CD4-positive, alpha-beta T cell (primary cell): ENCODE data around the gene CLEC16A. TPM values are rescaled to one million over a fixed set of nuclear protein-coding genes. Genes with fewer than 3 reads are reported as not detected.

Experiments
- ATAC-seq: fragments of 200-7000 bp; cut with Tn5 transposase; one replicate; pipeline ENCODE4 v1.10.0; 2022; ENCODE audit warnings: mild to moderate bottlenecking; ENCODE audit not compliant: poor library complexity
- CTCF ChIA-PET: fragments of 350-600 bp; sonication (Branson Sonifier 250); formaldehyde crosslinking; loops from one replicate; lab custom pipeline; 2021; ENCODE audit warnings: antibody characterized with exemption, inconsistent platforms; lab: Charles Lee
- POLR2A ChIA-PET: fragments of 350-600 bp; sonication (Branson Sonifier 250); formaldehyde crosslinking; loops from one replicate; lab custom pipeline; 2021; ENCODE audit warnings: antibody characterized with exemption, inconsistent platforms; lab: Charles Lee
- DNase-seq, 14 experiments: peaks; one replicate each; pipeline ENCODE4 v3.0.0-alpha.2; 2013 to 2020; ENCODE audit warnings: mixed read lengths in 2 of 14
- H3K27ac ChIP-seq, 2 donors: one replicate each; pipeline versions ENCODE4 v1.5.1 to v1.7.0; 2013; ENCODE audit warnings: low read length in 2 of 2, low read depth in 1 of 2, mild to moderate bottlenecking in 1 of 2
- H3K27me3 ChIP-seq, 2 experiments: 1 replicate in 1 of 2; 2 replicates in 1 of 2; pipeline versions ENCODE4 v1.6.1 to v1.7.0; 2013; ENCODE audit warnings: low read length in 2 of 2, control low read depth in 1 of 2, mild to moderate bottlenecking in 1 of 2, moderate library complexity in 1 of 2; ENCODE audit not compliant: insufficient read depth in 2 of 2, control insufficient read depth in 1 of 2
- H3K36me3 ChIP-seq: one replicate; pipeline ENCODE4 v1.6.1; 2013; ENCODE audit warnings: low read length, control low read depth; ENCODE audit not compliant: insufficient read depth
- H3K4me1 ChIP-seq: one replicate; pipeline ENCODE4 v1.6.1; 2013; ENCODE audit warnings: low read length, control low read depth; ENCODE audit not compliant: insufficient read depth
- H3K4me3 ChIP-seq: one replicate; pipeline ENCODE4 v1.5.1; 2013; ENCODE audit warnings: mild to moderate bottlenecking, low read length, moderate library complexity
- H3K9me3 ChIP-seq, 2 experiments: 1 replicate in 1 of 2; 2 replicates in 1 of 2; pipeline versions ENCODE4 v1.6.1 to v1.7.0; 2013; ENCODE audit warnings: low read length in 2 of 2, mild to moderate bottlenecking in 2 of 2, control low read depth in 1 of 2, moderate library complexity in 1 of 2; ENCODE audit not compliant: control insufficient read depth in 1 of 2, insufficient read depth in 1 of 2
- H3K27ac Mint-ChIP-seq: one replicate; pipeline ENCODE4 v1.8.0; 2020; ENCODE audit warnings: mixed read lengths
- H3K27me3 Mint-ChIP-seq: one replicate; pipeline ENCODE4 v1.8.0; 2021; ENCODE audit warnings: mixed read lengths
- H3K36me3 Mint-ChIP-seq: one replicate; pipeline ENCODE4 v1.8.0; 2021; ENCODE audit warnings: low read depth, mixed read lengths
- H3K4me1 Mint-ChIP-seq: one replicate; pipeline ENCODE4 v1.8.0; 2021; ENCODE audit warnings: low read depth, mixed read lengths
- H3K4me3 Mint-ChIP-seq: one replicate; pipeline ENCODE4 v1.8.0; 2020; ENCODE audit warnings: mild to moderate bottlenecking, mixed read lengths
- H3K9me3 Mint-ChIP-seq: one replicate; pipeline ENCODE4 v1.8.0; 2020; ENCODE audit warnings: mixed read lengths
- intact Hi-C, 2 experiments: fragments of 100-400 bp; cut with DNase I in 1 of 2; cut with micrococcal nuclease in 1 of 2; formaldehyde crosslinking; loops; one replicate each; pipeline versions ENCODE4 v1.15.1 to v1.9.0; 2023 to 2025; cut with DNase I, micrococcal nuclease
- total RNA-seq, 174 experiments: library from RNA in 2 of 174; stranded (reverse) in 2 of 174; gene quantifications; one replicate each; pipeline ENCODE4 v1.2.3 and lab custom pipeline; 2021 to 2026
- TF ChIP-seq, protein P1 (sequence below): fragments of 200-600 bp; IDR thresholded peaks from one replicate; pipeline ENCODE4 v1.8.0; 2022; ENCODE audit warnings: antibody characterized with exemption, mild to moderate bottlenecking

CLEC16A gene
- total RNA-seq, 2 experiments from 2014 or later, result 21.7 to 22.7 TPM

GRCh38 chr16:11050536-11050935 lies 106.2 kb downstream of the CLEC16A start:
- no peak overlapping the region for H3K27ac ChIP-seq
- Mint-ChIP-seq H3K4me3 (no peak overlapping the region), H3K36me3 (peaks cover 84% of the 10 kb centered on the region), H3K27me3 (no peaks in the 10 kb centered on the region), H3K4me1 (peaks cover 46% of the 10 kb centered on the region), H3K9me3 (no peaks in the 10 kb centered on the region), H3K27ac (no peak overlapping the region)
- ChIA-PET POLR2A (no interaction called here), CTCF (interaction anchor here (0.6 kb wide), 1 partner anchor 25 kb away, joined by 3 read pairs; no protein-coding TSS in a partner anchor)
- DNase-seq, result no peak
- H3K4me1 ChIP-seq, result peaks cover 33% of the 10 kb centered on the region
- intact Hi-C loops, result no loop called here
- H3K27me3 ChIP-seq, result no peaks in the 10 kb centered on the region
- H3K4me3 ChIP-seq, result no peak overlapping the region
- ATAC-seq, result no peak
- peaks cover 27% of the 10 kb centered on the region for H3K36me3 ChIP-seq
- no peaks in the 10 kb centered on the region for H3K9me3 ChIP-seq
- TF ChIP-seq, protein P1, sequence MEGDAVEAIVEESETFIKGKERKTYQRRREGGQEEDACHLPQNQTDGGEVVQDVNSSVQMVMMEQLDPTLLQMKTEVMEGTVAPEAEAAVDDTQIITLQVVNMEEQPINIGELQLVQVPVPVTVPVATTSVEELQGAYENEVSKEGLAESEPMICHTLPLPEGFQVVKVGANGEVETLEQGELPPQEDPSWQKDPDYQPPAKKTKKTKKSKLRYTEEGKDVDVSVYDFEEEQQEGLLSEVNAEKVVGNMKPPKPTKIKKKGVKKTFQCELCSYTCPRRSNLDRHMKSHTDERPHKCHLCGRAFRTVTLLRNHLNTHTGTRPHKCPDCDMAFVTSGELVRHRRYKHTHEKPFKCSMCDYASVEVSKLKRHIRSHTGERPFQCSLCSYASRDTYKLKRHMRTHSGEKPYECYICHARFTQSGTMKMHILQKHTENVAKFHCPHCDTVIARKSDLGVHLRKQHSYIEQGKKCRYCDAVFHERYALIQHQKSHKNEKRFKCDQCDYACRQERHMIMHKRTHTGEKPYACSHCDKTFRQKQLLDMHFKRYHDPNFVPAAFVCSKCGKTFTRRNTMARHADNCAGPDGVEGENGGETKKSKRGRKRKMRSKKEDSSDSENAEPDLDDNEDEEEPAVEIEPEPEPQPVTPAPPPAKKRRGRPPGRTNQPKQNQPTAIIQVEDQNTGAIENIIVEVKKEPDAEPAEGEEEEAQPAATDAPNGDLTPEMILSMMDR, result no peak

- no peak for ATAC-seq
- peaks cover 24% of the 10 kb centered on the region for H3K36me3 ChIP-seq
- no peak overlapping the region for H3K4me3 Mint-ChIP-seq
- H3K4me3 ChIP-seq, result no peak overlapping the region
- POLR2A ChIA-PET, result interaction anchor here (2.3 kb wide), 1 partner anchor 204 kb away, joined by 10 read pairs; the partner anchor contains the start of gene SOCS1
- peaks cover 33% of the 10 kb centered on the region for H3K4me1 ChIP-seq
- H3K27me3 ChIP-seq, result no peaks in the 10 kb centered on the region
- H3K27ac ChIP-seq, result no peak overlapping the region
- peaks cover 83% of the 10 kb centered on the region for H3K36me3 Mint-ChIP-seq
- H3K27me3 Mint-ChIP-seq, result no peaks in the 10 kb centered on the region
- TF ChIP-seq, protein P1, result no peak
- CTCF ChIA-PET, result interaction anchor here (0.6 kb wide), 1 partner anchor 25 kb away, joined by 3 read pairs; no protein-coding TSS in a partner anchor
- no peaks in the 10 kb centered on the region for H3K9me3 ChIP-seq
- H3K9me3 Mint-ChIP-seq, result no peaks in the 10 kb centered on the region
- no peak overlapping the region for H3K27ac Mint-ChIP-seq
- DNase-seq, result peak in 1 of 14 experiments; percentile 12
- intact Hi-C loops, result no loop called here
- H3K4me1 Mint-ChIP-seq, result peaks cover 46% of the 10 kb centered on the region
Observed at GRCh38 chr16:11050944-11051343, 106.6 kb downstream of the CLEC16A start.

GRCh38 chr16:11051430-11051829 lies 107.1 kb downstream of the CLEC16A start:
- H3K4me3 Mint-ChIP-seq, result no peak overlapping the region
- H3K36me3 Mint-ChIP-seq, result peaks cover 83% of the 10 kb centered on the region
- Histone ChIP-seq H3K9me3 (no peaks in the 10 kb centered on the region), H3K27me3 (no peaks in the 10 kb centered on the region), H3K36me3 (peaks cover 23% of the 10 kb centered on the region), H3K4me1 (peaks cover 33% of the 10 kb centered on the region), H3K27ac (no peak overlapping the region), H3K4me3 (no peak overlapping the region)
- H3K4me1 Mint-ChIP-seq, result peaks cover 46% of the 10 kb centered on the region
- no peaks in the 10 kb centered on the region for H3K27me3 Mint-ChIP-seq
- TF ChIP-seq, protein P1, result no peak
- no peak overlapping the region for H3K27ac Mint-ChIP-seq
- DNase-seq, result no peak
- CTCF ChIA-PET, result interaction anchor here (0.6 kb wide), 1 partner anchor 912 kb away, joined by 4 read pairs; no protein-coding TSS in a partner anchor
- no peaks in the 10 kb centered on the region for H3K9me3 Mint-ChIP-seq
- POLR2A ChIA-PET, result interaction anchor here (2.3 kb wide), 1 partner anchor 204 kb away, joined by 10 read pairs; the partner anchor contains the start of gene SOCS1
- no peak for ATAC-seq
- intact Hi-C loops, result no loop called here
